GM12873 (cell line): ENCODE measurements around the gene CYBA.

ENCODE experiments used
- TF ChIP-seq, protein P1 (sequence below): IDR thresholded peaks from 2 replicates; pipeline ENCODE4 v1.5.1; 2012; ENCODE audit warnings: low read depth, mild to moderate bottlenecking, moderate library complexity, low read length, control low read depth; ENCODE audit not compliant: insufficient read depth; ENCODE audit errors: missing control alignments

The CYBA gene

DNA sequence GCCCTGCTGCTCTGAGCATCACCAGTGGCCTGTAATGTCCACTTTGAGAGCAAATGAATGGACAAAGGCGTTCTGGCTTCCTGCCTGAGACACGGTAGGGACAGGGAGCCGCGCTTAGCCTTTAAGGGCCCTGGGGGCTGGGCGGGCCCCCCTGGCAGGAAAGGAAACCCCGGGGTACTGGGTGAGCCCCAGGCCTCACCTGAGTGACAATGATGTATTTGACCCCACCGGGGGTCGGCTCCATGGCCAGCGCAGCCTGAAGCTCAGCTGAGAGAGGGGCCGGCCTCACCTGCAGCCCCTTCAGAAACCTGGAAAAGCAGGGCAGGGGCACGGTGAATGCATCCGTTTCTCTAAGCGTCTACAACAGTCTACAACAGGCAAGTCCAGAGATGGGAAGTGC is 2.2 kb upstream of the CYBA start:
- TF ChIP-seq, protein P1, sequence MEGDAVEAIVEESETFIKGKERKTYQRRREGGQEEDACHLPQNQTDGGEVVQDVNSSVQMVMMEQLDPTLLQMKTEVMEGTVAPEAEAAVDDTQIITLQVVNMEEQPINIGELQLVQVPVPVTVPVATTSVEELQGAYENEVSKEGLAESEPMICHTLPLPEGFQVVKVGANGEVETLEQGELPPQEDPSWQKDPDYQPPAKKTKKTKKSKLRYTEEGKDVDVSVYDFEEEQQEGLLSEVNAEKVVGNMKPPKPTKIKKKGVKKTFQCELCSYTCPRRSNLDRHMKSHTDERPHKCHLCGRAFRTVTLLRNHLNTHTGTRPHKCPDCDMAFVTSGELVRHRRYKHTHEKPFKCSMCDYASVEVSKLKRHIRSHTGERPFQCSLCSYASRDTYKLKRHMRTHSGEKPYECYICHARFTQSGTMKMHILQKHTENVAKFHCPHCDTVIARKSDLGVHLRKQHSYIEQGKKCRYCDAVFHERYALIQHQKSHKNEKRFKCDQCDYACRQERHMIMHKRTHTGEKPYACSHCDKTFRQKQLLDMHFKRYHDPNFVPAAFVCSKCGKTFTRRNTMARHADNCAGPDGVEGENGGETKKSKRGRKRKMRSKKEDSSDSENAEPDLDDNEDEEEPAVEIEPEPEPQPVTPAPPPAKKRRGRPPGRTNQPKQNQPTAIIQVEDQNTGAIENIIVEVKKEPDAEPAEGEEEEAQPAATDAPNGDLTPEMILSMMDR = no peak

DNA sequence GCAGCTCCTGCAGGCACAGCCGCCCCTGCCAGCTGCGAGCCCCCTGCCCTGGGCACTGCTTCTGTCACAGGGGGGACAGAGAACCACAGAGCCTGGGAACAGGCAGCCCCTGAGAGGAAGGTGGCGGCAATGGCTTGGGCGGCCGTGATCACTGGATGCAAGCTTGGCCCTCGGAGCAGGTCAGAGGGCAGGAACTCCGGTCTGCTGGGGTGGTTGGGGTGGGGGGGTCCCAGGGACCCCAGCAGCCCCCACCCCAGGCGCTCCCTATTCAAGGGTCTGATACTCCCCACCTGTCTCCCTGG is 1.9 kb upstream of the CYBA start:
- TF ChIP-seq, protein P1 = no peak

DNA sequence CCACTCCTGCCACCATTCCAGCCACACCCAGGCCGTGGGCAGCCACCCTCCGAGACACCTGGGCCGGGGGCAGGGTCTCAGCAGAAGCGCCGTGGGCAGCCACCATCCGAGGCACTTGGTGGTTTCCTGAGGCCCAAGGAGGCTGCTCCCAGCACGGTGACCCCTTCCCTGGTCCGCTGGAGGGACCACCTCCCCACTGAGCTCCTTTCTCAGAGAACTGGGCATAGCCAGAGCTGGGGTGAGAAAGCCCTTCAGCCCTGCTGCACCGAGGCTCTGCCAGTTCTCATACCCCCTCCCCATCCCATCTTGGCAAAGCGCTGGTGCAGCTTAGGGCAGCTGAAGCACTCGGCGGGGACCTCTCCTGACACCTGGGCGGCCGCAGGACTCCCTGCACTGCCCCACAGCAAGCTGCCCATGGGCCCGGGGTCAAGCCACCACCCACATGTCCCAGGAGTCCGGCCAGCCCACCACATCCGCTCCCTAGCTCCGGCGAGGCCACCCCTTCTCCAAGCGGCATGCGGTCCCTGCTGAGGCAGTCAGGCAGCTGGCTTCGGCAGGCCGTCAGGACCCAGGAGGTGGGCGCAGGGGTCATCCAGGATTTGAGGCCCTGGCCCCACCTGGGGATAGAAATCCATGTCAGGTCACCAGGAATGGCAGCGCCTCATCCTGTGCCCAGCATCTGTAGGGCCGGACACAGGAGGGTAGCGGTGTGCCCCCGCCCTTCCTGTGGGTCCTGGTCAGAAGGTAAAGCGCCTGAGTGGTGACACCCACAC is 1.3 kb upstream of the CYBA start:
- TF ChIP-seq, protein P1 = no peak

DNA sequence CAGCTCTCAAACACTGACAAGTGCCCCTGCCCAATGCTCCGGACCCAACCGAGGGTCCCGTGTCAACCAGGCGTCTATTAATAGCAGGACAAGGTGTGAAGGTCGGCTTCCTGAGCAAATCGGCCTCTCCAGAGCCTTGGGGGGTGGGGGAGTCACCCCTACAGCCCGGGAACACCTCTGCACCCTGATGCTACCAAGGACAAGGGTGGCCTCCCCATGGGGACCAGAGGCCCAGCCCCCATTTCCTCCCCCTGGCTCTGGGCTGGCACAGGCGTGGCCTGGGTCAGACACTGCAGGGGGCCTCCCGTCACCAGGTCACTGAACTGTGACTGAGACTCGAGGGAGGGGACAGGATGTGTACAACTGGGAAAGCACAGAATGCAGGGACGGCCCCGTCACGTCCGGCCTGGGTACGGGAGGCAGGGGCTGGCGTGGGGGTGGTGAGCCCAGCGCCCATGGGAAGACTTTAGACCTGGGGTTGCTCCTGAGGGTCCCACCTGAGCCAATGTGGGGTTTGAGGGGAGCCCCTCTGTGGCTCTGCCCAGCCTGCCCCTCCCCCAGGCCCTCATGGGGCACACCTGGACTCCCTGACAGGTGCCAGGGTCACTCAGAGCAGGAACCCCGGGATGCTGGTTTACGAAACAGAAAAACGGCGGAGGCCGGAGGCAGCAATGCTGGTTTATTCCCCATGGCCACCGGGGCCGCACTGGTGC is 579 bp upstream of the CYBA start:
- TF ChIP-seq, protein P1 = no peak

DNA sequence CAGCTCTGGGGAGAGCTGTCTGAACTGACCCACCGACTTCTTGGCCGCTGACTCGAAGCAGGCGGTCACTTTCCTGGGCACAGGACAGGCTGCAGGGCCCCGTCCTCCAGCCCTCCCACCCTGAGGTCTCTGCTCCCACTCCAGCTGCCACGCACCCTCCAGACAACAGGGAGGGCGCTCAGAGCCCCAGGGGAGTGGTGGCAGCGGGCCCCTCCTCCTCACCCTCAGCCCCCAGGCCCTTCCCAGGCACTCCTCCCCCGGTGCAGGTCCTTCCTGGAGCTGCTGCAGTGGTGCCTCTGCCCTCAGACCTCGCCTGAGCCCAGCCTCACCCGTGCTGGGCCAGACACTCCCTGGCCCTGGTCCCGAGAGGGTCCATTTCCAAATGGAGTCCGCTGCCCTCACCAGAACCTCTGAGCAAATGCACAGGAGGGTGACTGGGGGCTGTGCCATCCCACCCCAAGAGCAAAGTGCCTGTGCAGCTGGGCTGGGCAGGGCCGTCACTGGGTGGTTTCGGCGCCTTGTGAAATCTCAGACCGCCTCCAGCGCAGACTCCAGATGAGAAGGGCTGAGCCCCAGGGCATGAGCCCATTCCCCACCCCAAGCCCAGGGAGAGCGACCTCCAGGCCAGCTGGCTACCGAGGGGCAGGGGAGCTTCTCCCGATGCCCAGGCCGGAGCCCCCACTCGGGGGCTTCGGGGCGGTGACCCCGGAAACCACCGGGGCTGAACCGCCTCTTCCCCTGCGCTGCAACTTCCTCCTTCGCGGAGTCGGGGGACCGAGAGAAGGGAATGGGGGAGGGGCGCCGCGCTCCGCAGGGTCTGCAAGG is 717 bp downstream of the CYBA start:
- TF ChIP-seq, protein P1 = no peak

DNA sequence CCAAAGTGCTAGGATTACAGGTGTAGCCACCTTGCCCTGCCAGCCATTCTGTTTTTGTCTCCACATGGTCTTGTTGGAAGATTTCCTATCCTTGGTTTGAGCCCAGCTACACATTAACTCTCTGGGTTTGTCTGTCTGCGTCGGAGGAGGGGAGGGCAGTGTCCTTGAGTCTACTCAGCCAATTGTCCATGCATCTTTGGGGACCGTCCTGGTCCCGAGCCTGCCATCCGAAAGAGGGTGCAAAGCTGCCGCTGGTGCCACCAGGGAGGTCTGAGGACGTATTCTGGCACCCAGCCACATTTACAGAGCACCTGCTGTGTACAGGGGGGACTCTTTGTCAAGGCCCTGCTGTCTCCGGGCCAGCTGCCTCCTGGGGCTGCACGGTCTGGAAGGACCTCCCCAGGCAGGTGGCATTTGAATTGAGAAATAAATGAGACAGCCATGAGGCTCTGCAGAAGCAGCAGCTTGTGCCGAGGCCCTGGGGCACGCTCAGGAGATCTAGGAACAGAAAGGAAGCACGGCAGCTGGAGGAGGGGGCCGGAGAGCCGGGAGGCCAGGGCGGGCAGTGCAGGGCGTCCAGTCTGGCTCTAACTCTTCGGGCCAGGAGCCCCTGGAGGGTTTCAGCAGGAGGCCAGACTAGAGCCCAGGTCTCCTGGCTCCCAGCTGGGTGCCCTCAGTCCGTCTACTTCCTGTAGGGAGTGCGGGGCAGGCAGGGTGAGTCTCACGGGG is 1.5 kb downstream of the CYBA start:
- TF ChIP-seq, protein P1 = no peak
